ENCODE measurements around the gene ZNF76.

- TF ChIP-seq CTCF (IDR thresholded peaks at IDR 0.05) (no peak), POLR2A (IDR thresholded peaks at IDR 0.05) (no peak), EP300 (IDR thresholded peaks at IDR 0.05) (no peak), POLR2AphosphoS5 (IDR thresholded peaks at IDR 0.05) (no peak)
Observed at GRCh38 chr6:35258858-35259193, 709 bp upstream of the ZNF76 start.

Data from suprapubic skin (tissue), 4 donors.